ENCODE data around the gene KLRK1.
"Not testable (repeated sequence)": the region's sequence is repeated elsewhere in the genome, so short reads cannot be mapped to it uniquely, and the experiment has no call there.

KLRK1 gene

DNA sequence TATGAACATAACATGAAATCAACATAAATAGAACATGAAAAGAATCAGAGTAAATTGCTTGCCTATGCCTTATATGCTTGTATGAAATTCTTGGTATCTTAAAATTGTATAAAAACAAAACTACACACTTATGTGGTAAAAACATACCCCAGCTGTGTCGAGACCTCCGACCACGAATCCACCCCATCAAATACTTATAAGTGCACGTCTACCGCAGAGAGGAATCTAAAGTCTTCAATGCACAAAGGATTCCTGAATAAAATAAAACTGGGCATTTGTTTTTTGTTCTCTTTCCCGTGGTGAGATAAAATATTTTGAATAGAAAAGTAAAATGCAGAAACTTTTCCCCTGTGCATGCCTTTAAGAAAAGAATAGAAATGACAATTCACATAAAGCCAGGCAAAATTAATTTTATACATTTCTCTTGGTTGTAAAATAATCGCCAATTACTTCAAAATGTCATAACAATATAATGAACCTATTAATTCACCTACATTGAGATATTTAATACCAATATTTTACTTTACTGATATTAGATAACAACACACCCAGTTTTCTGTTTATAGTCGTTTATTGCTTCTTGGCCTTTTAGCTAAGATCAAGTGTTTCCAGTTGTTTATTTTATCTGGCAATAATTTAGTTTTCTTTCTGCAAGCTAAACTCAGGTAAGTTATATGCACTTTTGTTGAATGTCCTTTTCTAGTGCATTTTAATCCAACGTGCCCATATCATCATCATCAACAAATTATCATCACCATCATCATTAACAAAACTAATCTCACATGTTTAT is 1.0 kb downstream of the KLRK1 start:
- DNase-seq (ENCODE audit: low read depth), result no peak

DNA sequence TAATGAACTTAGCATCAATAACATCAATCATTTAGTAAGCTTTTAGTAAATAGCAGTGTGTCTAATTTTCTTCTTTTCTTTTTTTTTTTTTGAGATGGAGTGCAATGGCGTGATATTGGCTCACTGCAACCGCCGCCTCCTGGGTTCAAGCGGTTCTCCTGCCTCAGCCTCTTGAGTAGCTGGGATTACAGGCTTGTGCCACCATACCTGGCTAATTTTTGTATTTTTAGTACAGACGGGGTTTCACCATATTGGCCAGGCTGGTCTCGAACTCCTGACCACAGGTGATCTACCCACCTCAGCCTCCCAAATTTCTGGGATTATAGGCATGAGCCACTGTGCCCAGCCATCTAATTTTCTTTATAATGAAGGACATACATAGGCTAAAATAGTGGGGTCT is 2.3 kb downstream of the KLRK1 start:
- DNase-seq (ENCODE audit: low read depth), result not testable (repeated sequence)

DNA sequence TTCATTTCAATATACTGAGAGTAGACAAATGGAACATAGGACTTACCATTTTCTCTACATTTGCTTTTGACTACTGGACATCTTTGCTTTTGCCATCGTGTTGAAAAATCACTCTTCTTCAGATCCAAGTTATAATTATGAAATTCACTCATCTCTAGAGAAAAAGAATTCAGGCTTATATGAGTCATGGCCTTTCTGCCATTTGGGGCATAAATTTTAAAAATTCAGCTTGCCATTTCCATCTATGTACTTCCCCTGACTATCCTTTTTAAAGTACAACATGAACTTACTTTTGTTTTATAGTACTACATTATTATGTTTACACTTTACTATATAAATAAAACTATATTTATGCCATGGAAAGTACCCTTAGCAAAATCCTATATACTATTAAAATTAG is 3.0 kb downstream of the KLRK1 start:
- DNase-seq (ENCODE audit: low read depth), result peak; percentile 30

DNA sequence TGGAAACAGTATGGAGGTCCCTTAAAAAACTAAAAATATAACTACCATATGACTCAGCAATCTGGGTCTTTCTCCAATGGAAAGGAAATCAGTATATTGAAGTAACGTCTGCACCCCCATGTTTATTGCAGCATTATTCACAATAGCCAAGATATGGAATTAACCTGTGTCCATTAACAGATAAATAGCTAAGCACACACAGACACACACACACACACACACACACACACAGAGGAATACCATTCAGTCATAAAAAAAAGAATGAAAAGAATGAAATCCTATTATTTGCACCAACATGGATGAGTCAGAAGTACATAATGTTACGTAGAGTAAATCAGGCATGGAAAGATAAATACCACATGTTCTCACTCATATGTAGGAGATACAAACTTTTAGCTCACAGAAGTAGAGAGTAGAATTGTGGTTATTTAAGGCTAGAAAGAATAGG is 4.7 kb downstream of the KLRK1 start:
- DNase-seq (ENCODE audit: low read depth), result peak; percentile 93

DNA sequence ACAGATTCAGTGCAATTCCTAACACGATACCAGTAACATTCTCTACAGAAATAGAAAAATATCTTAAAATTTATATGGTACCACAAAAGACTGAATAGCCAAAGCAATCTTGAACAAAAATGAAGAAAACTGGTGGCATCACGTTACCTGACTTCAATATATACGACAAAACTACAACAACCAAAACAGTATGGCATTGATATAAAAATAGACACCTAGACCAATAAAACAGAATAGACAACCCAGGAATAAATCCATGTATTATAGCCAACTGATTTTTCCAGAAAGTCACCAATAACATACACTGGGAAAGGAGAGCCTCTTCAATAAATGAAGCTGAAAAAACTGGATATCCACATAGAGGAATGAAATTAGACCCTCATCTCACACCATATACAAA is 5.7 kb downstream of the KLRK1 start:
- no peak for DNase-seq (ENCODE audit: low read depth)

DNA sequence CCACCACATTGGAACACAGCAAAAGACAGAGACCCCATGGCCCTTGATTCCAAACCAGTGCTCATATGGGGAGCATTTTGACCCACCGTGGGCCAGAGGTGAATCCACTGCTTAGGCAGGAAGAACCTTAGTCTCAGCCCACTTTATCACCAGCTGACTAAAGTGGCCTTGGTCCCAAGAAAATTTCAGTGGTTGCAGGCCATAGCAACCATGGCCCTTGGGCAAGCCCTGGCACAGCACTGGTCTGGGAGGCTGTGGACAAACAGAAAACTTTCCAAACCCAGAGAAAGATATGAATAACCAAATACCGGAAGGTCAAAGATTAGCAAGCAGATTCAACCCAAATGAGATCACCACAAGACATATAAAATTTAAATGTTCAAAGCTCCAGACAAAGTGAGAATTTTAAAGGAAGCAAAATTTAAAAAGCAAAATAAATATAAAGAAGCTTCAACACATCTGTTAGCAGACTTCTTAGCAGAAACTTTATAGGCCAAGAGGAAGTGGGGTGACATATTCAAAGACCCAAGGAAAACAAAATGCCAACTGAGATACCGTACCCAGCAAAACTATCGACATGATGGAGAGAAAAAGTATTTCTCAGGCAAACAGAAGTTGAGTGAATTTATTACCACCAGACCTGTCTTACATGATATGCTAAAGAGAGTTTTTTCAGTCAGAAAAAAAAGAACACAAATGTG is 7.8 kb downstream of the KLRK1 start:
- DNase-seq (ENCODE audit: low read depth), result no peak

DNA sequence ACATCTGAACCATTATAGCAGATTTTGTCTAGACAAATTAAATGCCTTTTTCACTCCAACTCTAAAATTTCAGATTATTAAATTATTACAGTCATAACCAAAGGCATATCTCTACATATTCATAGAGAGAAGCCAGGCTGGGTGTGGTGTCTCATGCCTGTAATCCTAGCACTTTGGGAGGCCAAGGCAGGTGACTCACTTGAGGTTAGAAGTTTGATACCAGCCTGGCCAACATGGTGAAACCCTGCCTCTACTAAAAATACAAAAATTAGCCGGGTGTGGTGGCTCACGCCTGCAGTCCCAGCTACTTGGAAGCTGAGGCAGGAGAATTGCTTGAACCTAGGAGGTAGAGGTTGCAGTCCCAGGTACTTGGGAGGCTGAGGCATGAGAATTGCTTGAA is 11.1 kb downstream of the KLRK1 start:
- DNase-seq (ENCODE audit: low read depth), result not testable (repeated sequence)

DNA sequence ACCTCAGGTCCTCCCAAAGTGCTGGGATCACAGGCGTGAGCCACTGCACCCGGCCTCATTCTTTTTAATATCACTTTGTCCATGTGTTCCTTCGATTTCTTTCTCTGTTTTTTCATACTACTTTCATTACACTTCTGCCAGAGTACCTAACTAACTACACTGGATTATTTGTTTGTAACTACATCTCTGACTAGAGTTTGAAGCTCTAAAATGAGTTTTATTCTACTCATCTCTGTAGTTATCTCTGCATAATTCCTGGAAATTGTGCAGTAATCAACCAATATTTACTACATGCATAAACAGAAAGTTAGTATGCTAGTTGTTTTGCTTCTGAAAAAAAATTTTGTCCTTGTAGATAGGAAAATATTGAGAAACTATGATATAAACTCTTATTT is 15.2 kb downstream of the KLRK1 start:
- DNase-seq (ENCODE audit: low read depth), result no peak

DNA sequence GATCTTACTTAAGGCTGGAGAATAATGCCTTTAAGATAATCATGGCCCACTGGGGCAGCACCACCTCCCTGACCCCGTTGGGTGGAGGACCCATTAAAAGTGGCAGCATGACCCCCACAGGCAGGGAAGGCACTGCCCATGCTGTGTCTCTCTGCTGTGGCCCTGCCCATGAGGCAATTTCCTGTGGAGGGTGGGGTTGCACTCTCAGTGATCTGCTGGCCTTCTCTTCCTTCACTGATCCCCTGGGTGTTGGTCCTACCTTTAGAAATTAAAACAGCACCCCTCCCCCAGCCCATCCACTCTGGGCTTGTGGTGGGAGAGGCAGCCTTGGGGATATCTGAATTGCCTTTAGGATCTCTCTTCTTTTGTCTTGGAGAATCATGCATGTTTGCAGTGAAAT is 17.3 kb downstream of the KLRK1 start:
- DNase-seq (ENCODE audit: low read depth), result no peak

DNA sequence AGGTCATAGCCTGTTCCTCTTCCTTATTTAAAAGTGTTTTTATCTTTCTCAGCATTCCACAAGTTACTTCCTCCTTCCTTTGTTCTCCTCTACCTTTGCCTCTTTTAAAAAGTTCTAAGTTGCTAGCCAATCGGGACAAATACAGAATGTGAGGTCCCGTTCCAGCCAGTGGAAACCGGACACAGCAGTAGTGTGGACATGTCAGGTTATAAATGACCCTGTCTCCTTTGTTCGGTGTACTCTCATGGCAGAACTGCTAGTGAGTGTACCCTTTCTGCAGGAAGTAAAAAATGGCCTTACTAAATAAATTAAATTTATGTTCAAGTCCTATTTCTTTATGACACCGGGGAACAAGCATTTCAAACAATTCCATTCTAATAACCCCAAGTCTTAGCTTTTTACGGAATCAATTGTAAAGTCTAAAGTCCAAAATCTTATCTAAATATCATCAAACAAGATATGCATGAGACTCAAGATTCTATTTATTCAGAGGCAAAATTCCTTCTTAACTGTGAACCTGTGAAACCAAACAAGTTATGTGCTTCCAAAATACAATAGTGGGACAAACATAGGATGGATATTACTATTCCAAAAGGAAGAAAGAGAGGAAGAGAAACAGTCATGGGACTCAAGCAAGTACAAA is 17.8 kb downstream of the KLRK1 start:
- not testable (repeated sequence) for DNase-seq (ENCODE audit: low read depth)

DNA sequence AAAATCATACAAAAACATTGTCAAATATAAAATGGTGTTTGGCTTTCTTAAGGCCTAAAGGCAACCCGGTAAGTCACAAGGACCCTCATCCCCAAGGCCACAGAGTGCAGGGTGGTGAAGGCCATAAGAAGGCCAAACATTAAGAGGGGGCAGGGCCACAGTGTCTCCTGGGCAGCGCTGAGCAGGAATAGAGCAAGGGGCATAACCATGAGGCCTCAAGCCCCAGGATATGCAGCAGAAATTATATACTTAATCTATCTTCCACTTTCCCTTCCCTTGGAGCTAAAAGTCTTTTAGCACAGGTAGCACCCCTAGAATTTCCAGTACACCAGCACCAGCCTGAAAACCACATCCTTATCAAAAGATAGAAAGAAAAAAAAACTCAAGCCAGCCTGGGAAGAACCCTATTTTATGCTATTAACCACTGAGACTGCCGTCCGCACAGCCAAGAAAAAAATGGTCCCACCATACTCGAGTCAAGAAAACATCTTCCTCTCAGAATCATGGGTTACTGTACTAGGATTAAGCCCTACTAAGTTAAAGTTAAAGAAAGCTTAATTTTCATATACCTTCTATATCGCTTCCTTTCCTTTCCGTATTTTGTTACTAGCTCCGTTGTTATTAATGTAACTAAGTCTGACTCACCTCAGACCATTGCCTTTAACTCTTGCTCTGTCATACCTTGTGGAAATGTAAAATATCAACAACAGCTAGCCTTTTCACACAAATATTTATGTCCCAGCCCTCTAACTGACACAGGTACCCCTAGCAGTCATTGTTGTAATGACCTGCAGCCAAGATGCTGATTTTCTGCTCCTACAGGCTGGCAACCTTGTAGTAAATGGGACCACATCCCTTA is 20.1 kb downstream of the KLRK1 start:
- DNase-seq (ENCODE audit: low read depth), result no peak

DNA sequence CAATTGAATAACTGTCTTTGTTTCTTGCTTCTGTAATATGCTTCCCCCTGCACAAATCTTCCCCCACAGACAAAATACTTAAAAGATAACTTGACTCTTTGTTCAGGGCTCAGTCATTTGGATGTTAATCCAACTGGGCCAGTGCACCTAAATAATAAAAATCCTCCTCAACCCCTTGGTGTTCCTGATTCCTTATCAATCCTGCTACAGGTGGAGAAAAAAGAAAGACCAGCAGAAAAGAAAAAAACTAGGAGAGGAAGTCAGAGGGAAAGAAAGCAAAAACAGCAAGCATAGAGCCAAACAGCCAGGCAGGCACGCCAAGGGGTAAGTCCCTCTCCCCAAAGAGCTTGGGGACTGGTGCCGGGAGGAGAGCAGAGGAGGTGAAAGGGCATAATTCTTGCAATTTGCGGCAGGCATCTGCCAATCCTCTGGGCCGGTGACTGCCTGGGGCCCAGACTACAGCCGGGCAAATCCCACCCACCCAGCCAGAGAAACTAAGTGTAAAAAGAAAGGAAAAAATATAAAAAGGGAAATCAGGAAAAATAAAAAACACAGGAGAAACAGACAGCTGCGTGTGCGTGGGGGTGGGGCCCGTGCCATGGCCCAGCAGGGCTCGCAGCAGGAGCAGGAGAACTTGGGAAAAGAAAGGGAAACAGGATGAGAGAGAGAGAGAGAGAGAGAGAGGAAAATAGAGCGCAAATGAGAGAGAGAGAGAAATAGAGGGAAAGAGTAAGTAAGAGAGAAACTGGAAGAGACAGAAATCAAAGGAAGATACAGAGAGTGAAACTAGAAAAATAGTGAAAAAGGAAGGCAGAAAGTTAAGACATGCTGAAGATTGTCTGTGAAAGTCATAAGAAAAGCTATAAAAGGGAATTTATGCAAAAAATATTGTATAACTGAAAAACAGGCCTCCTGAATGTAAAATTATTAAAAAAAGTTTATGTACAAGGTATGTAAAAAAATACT is 21.4 kb downstream of the KLRK1 start:
- DNase-seq (ENCODE audit: low read depth), result no peak

DNA sequence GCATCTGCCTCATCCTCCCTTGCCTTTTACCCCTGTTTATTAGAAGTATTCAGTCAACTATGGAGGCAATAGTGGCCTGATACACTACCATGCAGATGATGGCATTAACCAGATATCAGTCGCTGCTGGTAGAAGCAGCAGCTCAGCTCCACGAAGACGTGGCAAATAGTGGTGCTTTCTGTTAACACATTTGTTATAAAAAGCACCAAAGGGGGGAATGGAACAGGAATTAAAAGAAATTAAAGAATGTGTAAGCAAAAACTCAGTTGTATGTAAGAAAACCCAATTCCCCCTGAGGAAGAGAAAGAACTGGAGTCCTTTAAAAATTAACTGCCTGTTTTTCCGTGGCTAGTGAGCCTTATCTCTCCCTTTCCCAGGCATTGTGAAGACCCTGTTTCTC is 22.1 kb downstream of the KLRK1 start:
- not testable (repeated sequence) for DNase-seq (ENCODE audit: low read depth)

DNA sequence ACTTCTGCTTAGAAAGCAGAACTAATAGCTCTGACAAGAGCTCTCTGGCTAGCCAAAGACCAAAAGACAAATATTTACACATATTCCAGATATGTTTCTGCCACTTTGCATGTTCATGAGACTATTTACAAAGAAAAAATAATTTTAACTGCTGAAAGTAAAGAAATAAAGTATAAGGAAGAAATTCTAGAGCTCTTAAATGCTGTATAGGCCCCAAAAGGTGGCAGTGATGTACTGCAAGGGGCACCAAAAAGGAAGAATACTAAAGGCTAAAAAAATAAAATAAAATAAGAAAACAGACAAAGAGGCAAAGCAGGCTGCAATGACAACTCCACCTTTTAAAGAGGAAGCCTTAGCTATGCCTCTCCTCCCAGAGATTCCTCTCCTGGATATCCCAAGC is 23.0 kb downstream of the KLRK1 start:
- peak; percentile 46 for DNase-seq (ENCODE audit: low read depth)

DNA sequence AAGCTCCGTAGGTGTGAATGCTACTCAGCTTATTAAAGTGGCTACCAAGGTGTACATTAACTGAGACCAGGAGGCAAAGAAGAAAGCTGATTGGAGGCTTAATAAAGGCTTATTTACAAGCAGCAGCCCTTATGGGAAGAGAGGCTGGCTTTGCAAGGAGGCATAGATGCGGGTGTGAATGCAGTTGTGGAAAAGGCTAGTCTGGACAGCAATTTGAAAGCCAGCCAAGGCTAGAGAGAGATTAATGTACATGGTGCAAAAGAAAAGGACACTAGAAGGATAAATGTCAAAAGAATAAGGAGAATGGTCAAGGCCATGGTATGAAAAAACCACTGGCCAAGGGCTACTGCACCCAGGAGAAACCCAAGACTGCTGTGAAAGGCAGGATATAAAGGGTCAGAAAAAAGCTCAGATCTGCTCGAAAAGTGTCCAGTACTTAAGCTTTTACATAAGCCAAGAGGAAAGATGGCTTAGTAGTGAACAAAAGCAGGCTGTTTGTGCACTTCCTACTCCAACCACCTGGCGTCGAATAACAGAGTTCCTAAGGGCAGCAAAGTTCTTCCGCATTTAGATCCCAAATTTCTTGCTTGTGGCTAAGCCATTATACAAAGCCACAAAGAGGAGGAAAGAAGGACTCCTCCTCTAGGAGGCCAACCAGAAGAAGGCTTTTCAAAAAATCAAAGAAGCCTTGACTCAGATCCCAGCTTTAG is 24.0 kb downstream of the KLRK1 start:
- peak; percentile 12 for DNase-seq (ENCODE audit: low read depth)

DNA sequence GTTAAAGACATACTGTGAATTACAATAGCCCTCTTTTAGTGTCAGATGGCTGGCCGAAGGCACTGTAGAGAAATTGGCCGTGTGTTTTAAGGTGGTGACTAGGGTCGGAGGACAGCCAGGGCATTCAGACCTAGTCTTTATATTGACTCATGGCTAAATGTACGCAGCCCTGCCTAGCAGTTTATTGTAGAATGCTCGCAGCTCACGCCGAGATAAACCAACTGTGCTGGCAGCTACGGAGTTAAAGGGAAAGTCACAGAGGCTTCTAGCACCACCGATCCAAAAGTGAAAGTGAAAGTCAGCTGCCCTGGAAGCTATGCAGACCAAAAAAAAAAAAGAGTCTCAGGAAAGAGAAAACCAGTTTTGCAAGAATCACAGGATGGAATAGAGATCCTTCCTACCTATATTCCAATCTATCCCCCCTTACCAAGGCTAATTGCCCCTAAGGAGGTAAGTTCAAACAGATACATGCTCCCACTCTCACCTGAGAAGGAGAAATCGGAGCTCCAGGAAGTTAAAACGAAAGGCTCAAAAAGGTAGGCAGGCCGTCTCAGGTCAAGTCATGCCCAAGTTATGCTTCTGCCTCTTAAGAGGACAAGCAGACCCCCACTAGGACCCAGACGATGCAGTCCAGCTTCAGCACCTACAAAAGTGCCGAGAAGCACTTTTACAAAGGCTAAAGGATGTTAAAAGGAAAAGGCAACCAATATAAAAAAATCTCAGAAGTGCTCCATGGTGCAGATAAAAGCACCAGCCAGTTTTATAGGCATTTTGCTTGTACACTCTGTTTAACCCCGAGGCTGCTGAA is 24.8 kb downstream of the KLRK1 start:
- DNase-seq (ENCODE audit: low read depth), result peak; percentile 89

DNA sequence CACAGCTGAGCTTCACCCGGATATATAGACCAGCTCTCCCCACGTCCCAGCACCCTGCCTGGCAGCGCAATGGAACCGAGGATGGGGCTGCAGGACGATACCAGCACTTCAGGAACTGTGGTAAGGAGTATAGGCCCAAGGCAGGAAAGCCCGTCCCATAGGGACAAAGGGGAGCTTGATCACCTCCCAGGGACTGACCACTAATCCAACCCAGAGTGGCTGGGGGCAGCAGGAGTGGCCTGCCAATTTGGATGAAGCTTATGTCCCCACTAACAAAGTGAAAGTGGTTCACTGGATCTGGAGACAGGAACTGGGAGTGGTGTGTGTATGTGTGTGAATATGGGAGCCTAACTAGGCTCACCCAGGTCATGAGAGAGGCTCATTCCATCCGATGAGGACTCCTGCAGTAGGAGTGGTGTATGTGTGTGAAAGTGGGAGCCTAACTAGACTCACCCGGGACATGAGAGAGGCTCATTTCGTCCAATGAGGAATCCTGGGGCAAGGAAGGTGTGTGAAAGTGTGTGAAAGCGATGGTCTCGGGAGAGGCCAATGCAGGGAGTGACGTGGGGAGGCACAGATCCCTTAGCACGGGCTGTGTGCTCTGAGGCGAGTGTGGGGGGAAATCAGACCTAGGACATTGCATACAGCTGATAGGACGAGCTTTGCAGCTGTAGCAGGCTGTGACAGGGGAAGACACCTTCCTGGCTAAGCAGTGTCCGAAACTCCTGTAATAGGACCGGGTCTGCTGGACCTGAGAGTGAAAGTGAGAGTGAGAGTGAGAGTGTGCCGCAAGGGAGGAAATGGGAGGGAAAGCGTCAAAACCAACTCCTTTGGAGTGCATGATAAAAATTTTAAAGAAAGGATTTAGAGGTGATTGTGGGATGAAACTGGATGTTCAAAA is 25.7 kb downstream of the KLRK1 start:
- peak; percentile 66 for DNase-seq (ENCODE audit: low read depth)

DNA sequence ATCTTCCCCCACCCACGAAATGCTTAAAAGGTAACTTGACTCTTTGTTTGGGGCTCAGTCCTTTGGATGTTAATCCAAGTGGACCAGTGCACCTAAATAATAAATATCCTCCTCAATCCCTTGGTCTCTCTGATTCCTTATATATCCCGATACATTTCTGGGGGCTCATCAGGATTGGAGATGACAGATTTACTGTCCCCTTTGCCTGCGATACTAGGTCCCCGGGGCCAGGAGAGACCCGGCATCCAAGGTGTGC is 26.3 kb downstream of the KLRK1 start:
- DNase-seq (ENCODE audit: low read depth), result no peak
